HEK293 (cell line): ENCODE results near the gene PHLDB2.

Experiments
- CTCF ChIA-PET: fragments of 350-600 bp; formaldehyde crosslinking; extraction: SDS; loops from one replicate; lab custom pipeline; 2021; ENCODE audit warnings: antibody characterized with exemption; lab: Yijun Ruan, JAX
- POLR2A ChIA-PET: fragments of 300-600 bp; formaldehyde crosslinking; extraction: SDS; loops from one replicate; lab custom pipeline; 2020; ENCODE audit warnings: antibody characterized with exemption, inconsistent platforms; lab: Yijun Ruan, JAX
- H3K27ac ChIP-seq: fragments of 200-500 bp; sonication (Bioruptor generic); 2 replicates; pipeline ENCODE4 v1.5.1; 2014; ENCODE audit warnings: low read depth, low read length, control low read depth, inconsistent platforms; ENCODE audit errors: extremely low read depth
- H3K36me3 ChIP-seq, 2 experiments: fragments of 200-500 bp in 1 of 2; sonication (Bioruptor generic) in 1 of 2; 1 replicate in 1 of 2; 2 replicates in 1 of 2; pipeline ENCODE4 v1.5.1; 2014 to 2017; ENCODE audit warnings: inconsistent platforms in 2 of 2, low read length in 2 of 2; ENCODE audit not compliant: control insufficient read depth in 2 of 2, insufficient read depth in 1 of 2
- H3K4me1 ChIP-seq: fragments of 200-500 bp; sonication (Bioruptor generic); 2 replicates; pipeline ENCODE4 v1.5.1; 2014; ENCODE audit warnings: mild to moderate bottlenecking, low read length, inconsistent platforms; ENCODE audit not compliant: control insufficient read depth, insufficient read depth
- H3K4me3 ChIP-seq: 2 replicates; pipeline ENCODE4 v1.5.1; 2011; ENCODE audit warnings: low read depth, mild to moderate bottlenecking, control low read depth, low read length, moderate library complexity
- H3K9me3 ChIP-seq: fragments of 200-500 bp; sonication (Bioruptor generic); 2 replicates; pipeline ENCODE4 v1.5.1; 2014; ENCODE audit warnings: low read depth, low read length, inconsistent platforms; ENCODE audit not compliant: control insufficient read depth, insufficient read depth
- AEBP2 ChIP-seq: fragments of 450-650 bp; formaldehyde crosslinking; IDR thresholded peaks from 2 replicates; pipeline ENCODE4 v1.5.1; 2016; ENCODE audit warnings: missing biosample characterization, missing genetic modification characterization, borderline replicate concordance
- BCL11B ChIP-seq: fragments of 450-650 bp; formaldehyde crosslinking; IDR thresholded peaks from 2 replicates; pipeline ENCODE4 v1.5.1; 2016; ENCODE audit warnings: low read depth, missing biosample characterization, missing genetic modification characterization
- ELK4 ChIP-seq: IDR thresholded peaks from 2 replicates; pipeline ENCODE4 v1.6.1; 2011; ENCODE audit warnings: mild to moderate bottlenecking, low read depth, low read length, borderline replicate concordance
- KLF16 ChIP-seq: fragments of 450-650 bp; formaldehyde crosslinking; IDR thresholded peaks from 2 replicates; pipeline ENCODE4 v1.5.1; 2017; ENCODE audit warnings: missing biosample characterization, missing genetic modification characterization
- SETDB1 ChIP-seq: IDR thresholded peaks from one replicate; pipeline ENCODE4 v1.6.1; 2017; ENCODE audit warnings: mild to moderate bottlenecking, low read length, moderate library complexity, mixed read lengths; ENCODE audit not compliant: insufficient read length
- SP2 ChIP-seq: fragments of 450-650 bp; formaldehyde crosslinking; IDR thresholded peaks from 2 replicates; pipeline ENCODE4 v1.5.1; 2016; ENCODE audit warnings: missing biosample characterization, missing genetic modification characterization
- TSHZ1 ChIP-seq: fragments of 450-650 bp; formaldehyde crosslinking; IDR thresholded peaks from 2 replicates; pipeline ENCODE4 v1.5.1; 2016; ENCODE audit warnings: missing biosample characterization, missing genetic modification characterization, borderline replicate concordance
- YY1 ChIP-seq: fragments of 450-650 bp; formaldehyde crosslinking; IDR thresholded peaks from 2 replicates; pipeline ENCODE4 v1.5.1; 2018; ENCODE audit warnings: missing biosample characterization, missing genetic modification characterization
- ZBTB17 ChIP-seq: fragments of 450-650 bp; formaldehyde crosslinking; IDR thresholded peaks from 2 replicates; pipeline ENCODE4 v1.5.1; 2016; ENCODE audit warnings: missing biosample characterization, missing genetic modification characterization
- ZBTB6 ChIP-seq: fragments of 450-650 bp; formaldehyde crosslinking; IDR thresholded peaks from 2 replicates; pipeline ENCODE4 v1.5.1; 2017; ENCODE audit warnings: missing biosample characterization, missing genetic modification characterization
- ZIC2 ChIP-seq: fragments of 450-650 bp; formaldehyde crosslinking; IDR thresholded peaks from 2 replicates; pipeline ENCODE4 v1.5.1; 2016; ENCODE audit warnings: missing biosample characterization, missing genetic modification characterization
- ZNF121 ChIP-seq: fragments of 450-650 bp; formaldehyde crosslinking; IDR thresholded peaks from 2 replicates; pipeline ENCODE4 v1.5.1; 2016; ENCODE audit warnings: missing biosample characterization, missing genetic modification characterization
- ZNF138 ChIP-seq: fragments of 450-650 bp; formaldehyde crosslinking; IDR thresholded peaks from 2 replicates; pipeline ENCODE4 v1.5.1; 2016; ENCODE audit warnings: missing biosample characterization, missing genetic modification characterization, borderline replicate concordance
- ZNF155 ChIP-seq: fragments of 450-650 bp; formaldehyde crosslinking; IDR thresholded peaks from 2 replicates; pipeline ENCODE4 v1.5.1; 2016; ENCODE audit warnings: missing biosample characterization, missing genetic modification characterization
- ZNF211 ChIP-seq: fragments of 450-650 bp; formaldehyde crosslinking; IDR thresholded peaks from 2 replicates; pipeline ENCODE4 v1.5.1; 2016; ENCODE audit warnings: low read depth, missing biosample characterization, missing genetic modification characterization
- ZNF221 ChIP-seq: fragments of 450-650 bp; formaldehyde crosslinking; IDR thresholded peaks from 2 replicates; pipeline ENCODE4 v1.5.1; 2017; ENCODE audit warnings: missing biosample characterization, missing genetic modification characterization, borderline replicate concordance
- ZNF324 ChIP-seq: fragments of 450-650 bp; formaldehyde crosslinking; IDR thresholded peaks from 2 replicates; pipeline ENCODE4 v1.5.1; 2016; ENCODE audit warnings: missing biosample characterization, missing genetic modification characterization
- ZNF350 ChIP-seq: fragments of 450-650 bp; formaldehyde crosslinking; IDR thresholded peaks from 2 replicates; pipeline ENCODE4 v1.5.0; 2017; ENCODE audit warnings: missing biosample characterization, mild to moderate bottlenecking, missing genetic modification characterization
- ZNF362 ChIP-seq: fragments of 450-650 bp; formaldehyde crosslinking; IDR thresholded peaks from 2 replicates; pipeline ENCODE4 v1.5.1; 2016; ENCODE audit warnings: missing biosample characterization, missing genetic modification characterization
- ZNF37A ChIP-seq: fragments of 450-650 bp; IDR thresholded peaks from 2 replicates; pipeline ENCODE4 v1.5.1; 2018; ENCODE audit warnings: missing biosample characterization, missing genetic modification characterization
- ZNF529 ChIP-seq: fragments of 450-650 bp; formaldehyde crosslinking; IDR thresholded peaks from 2 replicates; pipeline ENCODE4 v1.5.1; 2017; ENCODE audit warnings: missing genetic modification characterization, missing biosample characterization; ENCODE audit not compliant: insufficient replicate concordance
- ZNF623 ChIP-seq: fragments of 450-650 bp; formaldehyde crosslinking; IDR thresholded peaks from 2 replicates; pipeline ENCODE4 v1.5.1; 2016; ENCODE audit warnings: missing biosample characterization, missing genetic modification characterization
- ZNF692 ChIP-seq: fragments of 450-650 bp; formaldehyde crosslinking; IDR thresholded peaks from 2 replicates; pipeline ENCODE4 v1.5.1; 2016; ENCODE audit warnings: missing biosample characterization, missing genetic modification characterization
- ZNF704 ChIP-seq: fragments of 450-650 bp; formaldehyde crosslinking; IDR thresholded peaks from 2 replicates; pipeline ENCODE4 v1.5.1; 2016; ENCODE audit warnings: missing biosample characterization, missing genetic modification characterization
- ZNF768 ChIP-seq: fragments of 450-650 bp; formaldehyde crosslinking; IDR thresholded peaks from 2 replicates; pipeline ENCODE4 v1.5.1; 2018; ENCODE audit warnings: missing biosample characterization, mild to moderate bottlenecking, missing genetic modification characterization
- ZNF777 ChIP-seq: fragments of 450-650 bp; formaldehyde crosslinking; IDR thresholded peaks from 2 replicates; pipeline ENCODE4 v1.5.1; 2017; ENCODE audit warnings: missing biosample characterization, missing genetic modification characterization, borderline replicate concordance

Gene PHLDB2

GRCh38 chr3:111915905-111916304, 56.8 kb downstream of the PHLDB2 start:
- Histone ChIP-seq H3K9me3 (no peaks in the 10 kb centered on the region), H3K36me3 (peaks cover 0 to 30% of the 10 kb centered on the region in 2 experiments; a peak in 1 of 3 replicates), H3K27ac (no peak overlapping the region)
- TF ChIP-seq ZNF155: no peak
- TF ChIP-seq ELK4: no peak
- TF ChIP-seq SP2 (tag by site-specific recombination): no peak
- no peak for TF ChIP-seq AEBP2 (tag by site-specific recombination)
- no peak for TF ChIP-seq ZNF529 (tag by site-specific recombination)
- TF ChIP-seq ZNF221 (tag by site-specific recombination): no peak
- TF ChIP-seq ZNF777 (tag by site-specific recombination): no peak
- TF ChIP-seq SETDB1: no peak
- TF ChIP-seq ZNF37A (tag by site-specific recombination): no peak
- TF ChIP-seq ZNF138: no peak
- no peak for TF ChIP-seq ZNF623
- no peak for TF ChIP-seq KLF16 (tag by site-specific recombination)
- no peak for TF ChIP-seq ZIC2 (tag by site-specific recombination)
- TF ChIP-seq TSHZ1 (tag by site-specific recombination): no peak
- no peak for TF ChIP-seq ZBTB17 (tag by site-specific recombination)
- TF ChIP-seq YY1 (tag by site-specific recombination): no peak
- TF ChIP-seq, all 188 proteins: peak for 0
- Histone ChIP-seq H3K4me1 (no peaks in the 10 kb centered on the region), H3K4me3 (no peak overlapping the region)
- ChIA-PET POLR2A (no interaction called here), CTCF (interaction anchor here (0.6 kb wide), 1 partner anchor 74 kb away, joined by 3 read pairs; no protein-coding TSS in a partner anchor)

GRCh38 chr3:111917300-111917699, 58.2 kb downstream of the PHLDB2 start:
- Histone ChIP-seq H3K9me3 (no peaks in the 10 kb centered on the region), H3K36me3 (peaks cover 0 to 34% of the 10 kb centered on the region in 2 experiments; a peak in 1 of 3 replicates), H3K4me1 (no peaks in the 10 kb centered on the region), H3K27ac (no peak overlapping the region), H3K4me3 (no peak overlapping the region)
- POLR2A ChIA-PET: no interaction called here
- CTCF ChIA-PET: no interaction called here
- TF ChIP-seq ZNF768 (tag by site-specific recombination): no peak
- TF ChIP-seq ZBTB6 (tag by site-specific recombination): no peak
- no peak for TF ChIP-seq ZNF362 (tag by site-specific recombination)
- no peak for TF ChIP-seq BCL11B (tag by site-specific recombination)
- no peak for TF ChIP-seq ZNF350 (tag by site-specific recombination)
- no peak for TF ChIP-seq ZNF692 (tag by site-specific recombination)
- TF ChIP-seq ZNF324: no peak
- TF ChIP-seq ZNF704 (tag by site-specific recombination): no peak
- no peak for TF ChIP-seq ZNF211 (tag by site-specific recombination)
- no peak for TF ChIP-seq KLF16 (tag by site-specific recombination)
- no peak for TF ChIP-seq ZNF121
